ENCODE data around the gene SERPINA9. TPM values are rescaled to one million over a fixed set of nuclear protein-coding genes. Genes with fewer than 3 reads are reported as not detected.
"Not testable (repeated sequence)": the region's sequence is repeated elsewhere in the genome, so short reads cannot be mapped to it uniquely, and the experiment has no call there.

SERPINA9 gene, protein sequence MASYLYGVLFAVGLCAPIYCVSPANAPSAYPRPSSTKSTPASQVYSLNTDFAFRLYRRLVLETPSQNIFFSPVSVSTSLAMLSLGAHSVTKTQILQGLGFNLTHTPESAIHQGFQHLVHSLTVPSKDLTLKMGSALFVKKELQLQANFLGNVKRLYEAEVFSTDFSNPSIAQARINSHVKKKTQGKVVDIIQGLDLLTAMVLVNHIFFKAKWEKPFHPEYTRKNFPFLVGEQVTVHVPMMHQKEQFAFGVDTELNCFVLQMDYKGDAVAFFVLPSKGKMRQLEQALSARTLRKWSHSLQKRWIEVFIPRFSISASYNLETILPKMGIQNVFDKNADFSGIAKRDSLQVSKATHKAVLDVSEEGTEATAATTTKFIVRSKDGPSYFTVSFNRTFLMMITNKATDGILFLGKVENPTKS
- polyA plus RNA-seq (ENCODE audit: insufficient read depth in 1 of 5, insufficient read length in 5 of 5, low replicate concordance in 1 of 5) = not detected
- long read RNA-seq, donor 1 = 0 reads
- long read RNA-seq, donor 2 = 0 reads
- long read RNA-seq, donor 3 = 0 reads
- long read RNA-seq, donor 4 = 0 reads
- long read RNA-seq, donor 5 = 0 reads
- long read RNA-seq, donor 6 = 0 reads
- long read RNA-seq, donor 7 = 0 reads
- long read RNA-seq, donor 8 = 0 reads

DNA sequence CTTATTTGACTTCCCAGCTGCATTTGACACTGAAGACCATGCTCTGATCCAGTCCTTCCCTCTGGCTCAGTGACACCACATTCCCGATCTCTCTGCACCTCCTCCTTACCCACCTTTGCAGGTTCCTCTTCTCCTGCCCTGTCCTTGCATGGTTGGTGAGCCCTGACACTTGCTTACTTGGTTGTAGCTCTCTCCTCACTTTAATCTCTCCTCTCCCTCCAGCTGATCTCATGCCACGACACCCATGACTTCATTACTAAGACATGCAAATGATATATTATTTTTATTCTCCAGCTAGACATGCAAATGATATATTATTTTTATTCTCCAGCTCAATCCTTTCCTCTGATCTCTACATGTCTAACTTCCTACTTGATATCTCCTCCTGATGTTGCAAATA lies at the start of gene SERPINA9:
Gene SERPINA9 (minus strand): TSS at position 175 of the 400 bp plus-strand sequence. CDS start 6,357 bp downstream, outside the sequence.
- no peak for DNase-seq

- no peak for DNase-seq
Measured at GRCh38 chr14:94524093-94524492, 48.1 kb upstream of the SERPINA9 start.

DNA sequence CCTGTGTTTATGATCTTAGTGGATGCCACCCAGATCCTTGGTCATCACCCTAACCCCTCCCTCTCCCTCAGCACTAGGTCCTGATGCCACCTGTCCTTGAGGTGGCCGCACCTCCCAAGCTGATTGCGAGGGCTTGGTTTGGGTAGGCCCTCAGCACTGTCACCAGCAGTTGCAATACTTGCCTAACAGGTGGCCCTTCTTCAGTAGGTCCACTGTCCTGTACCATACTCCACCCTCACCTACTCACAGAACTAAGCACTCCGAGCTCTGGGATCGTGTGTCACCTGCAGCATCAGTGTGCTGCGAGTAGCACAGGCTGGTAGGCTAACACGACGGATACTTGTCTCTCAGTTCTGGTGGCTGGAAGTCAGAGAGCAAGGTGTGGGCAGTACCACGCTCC lies 47.3 kb upstream of the SERPINA9 start:
- no peak for DNase-seq

- no peak for DNase-seq
Measured at GRCh38 chr14:94522115-94522724, 46.2 kb upstream of the SERPINA9 start.

GRCh38 chr14:94521375-94522114 lies 45.5 kb upstream of the SERPINA9 start:
- DNase-seq = no peak

DNA sequence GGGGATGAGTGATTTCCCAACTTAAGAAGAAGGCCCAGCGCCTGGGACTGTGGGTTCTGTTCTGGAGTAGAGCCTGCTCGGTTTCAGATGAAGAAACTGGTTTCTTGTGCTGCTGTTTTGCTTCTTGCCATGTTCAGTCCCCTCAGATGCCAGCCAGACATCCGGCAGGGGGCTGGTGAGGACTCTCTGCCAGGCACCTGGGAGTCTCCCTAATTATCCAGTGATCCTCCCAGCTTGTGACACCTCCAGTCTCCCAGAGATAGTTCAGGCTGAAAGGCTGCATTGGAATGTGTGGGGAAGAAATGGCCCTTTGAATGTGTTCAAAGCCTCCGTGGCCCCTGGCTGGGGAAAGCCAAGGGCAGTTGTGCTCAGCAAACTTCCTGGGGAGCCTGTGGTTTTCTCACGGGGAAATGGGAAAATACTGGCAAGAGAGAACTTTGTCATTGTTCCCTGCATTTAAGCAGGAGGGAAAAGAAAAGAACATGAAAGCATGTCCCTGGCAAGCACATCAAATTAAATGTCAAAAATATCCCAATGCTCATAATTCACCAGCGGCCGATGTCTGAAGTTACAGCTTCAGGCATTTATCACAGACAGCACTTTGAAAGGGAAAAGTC lies 41.8 kb upstream of the SERPINA9 start:
- DNase-seq = no peak

DNA sequence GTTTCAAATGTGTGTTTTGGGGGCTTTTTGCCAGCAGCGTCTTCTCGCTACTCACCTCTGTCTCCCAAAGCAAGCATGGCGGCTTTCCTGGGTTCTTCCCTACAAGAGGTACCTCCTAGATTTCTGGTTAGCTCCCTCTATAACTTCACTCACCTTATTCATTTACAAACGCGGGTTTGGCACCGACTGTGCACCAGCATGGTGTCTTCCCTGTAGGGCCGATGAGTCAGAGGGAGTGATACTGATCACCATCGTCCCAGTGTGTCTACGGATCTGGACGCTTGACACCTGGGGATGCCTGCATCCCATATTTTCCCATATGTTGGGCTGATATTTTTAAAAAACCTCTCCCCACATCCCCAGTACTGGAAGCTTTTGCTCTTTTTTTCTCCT lies 41.2 kb upstream of the SERPINA9 start:
- no peak for DNase-seq

GRCh38 chr14:94515856-94516255 lies 39.9 kb upstream of the SERPINA9 start:
- no peak for DNase-seq

DNA sequence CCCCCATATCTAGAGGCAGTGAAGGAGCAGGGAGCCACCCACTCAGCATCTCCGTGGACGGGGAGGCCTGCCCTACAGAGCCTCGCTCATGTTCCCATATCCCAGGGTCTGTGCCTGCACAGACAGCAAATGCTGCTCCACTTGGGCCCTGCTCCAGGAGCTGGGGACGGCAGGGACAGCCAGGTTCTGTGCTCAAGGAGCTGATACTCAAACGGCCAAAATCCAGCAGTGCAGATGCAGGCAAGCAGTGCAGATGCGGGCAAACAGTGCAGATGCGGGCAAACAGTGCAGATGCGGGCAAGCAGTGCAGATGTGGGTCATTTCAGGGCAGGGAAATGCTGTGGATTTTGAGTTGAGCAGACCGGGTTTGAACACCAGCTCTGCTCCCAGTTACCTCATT lies 39.4 kb upstream of the SERPINA9 start:
- DNase-seq = no peak

DNA sequence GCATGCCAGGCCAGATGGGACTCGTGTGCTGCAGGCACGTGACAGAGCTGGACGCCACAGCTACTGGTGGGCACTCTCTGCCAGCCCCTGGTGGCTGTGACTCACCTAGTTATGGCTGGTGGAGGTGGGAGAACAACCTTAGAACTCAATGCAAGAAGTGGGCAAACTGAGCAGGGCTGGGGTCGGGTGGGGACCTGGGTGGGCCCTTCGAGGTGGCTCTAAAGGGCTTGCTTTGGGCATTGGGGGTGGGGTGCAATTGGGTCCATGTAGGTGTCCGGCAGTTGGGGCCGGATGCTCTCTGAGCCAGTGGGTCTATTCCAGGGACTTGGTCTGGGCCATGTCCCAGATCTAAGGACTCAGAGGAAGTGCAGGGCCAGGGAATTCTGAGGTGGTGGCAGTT lies 38.4 kb upstream of the SERPINA9 start:
- no peak for DNase-seq

- DNase-seq = not testable (repeated sequence)
Measured at GRCh38 chr14:94510481-94510880, 34.5 kb upstream of the SERPINA9 start.

DNA sequence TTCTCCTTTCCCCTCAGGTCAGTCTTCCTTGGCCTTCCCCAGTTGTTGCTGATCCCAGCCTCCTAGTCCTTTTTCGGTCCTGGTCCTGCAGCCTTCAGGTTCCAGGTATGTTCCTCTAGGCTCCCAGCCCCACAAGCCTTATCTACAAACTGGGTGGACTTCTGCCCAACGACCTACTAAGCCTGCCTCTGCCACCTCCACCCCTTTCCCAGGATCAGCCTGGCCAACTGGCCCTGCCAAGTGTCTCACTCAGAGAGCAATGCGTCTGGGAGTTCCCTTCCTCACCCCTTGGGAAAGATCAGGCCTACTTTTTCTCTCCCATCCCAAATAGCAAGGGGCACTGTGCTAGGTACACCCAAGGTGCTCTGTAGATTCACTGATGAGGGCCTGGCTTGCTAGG lies 33.4 kb upstream of the SERPINA9 start, which contains the start of gene SERPINA12:
Gene SERPINA12 (minus strand): TSS at position 114 of the 400 bp plus-strand sequence. CDS start 11,072 bp downstream, outside the sequence.
- no peak for DNase-seq

DNA sequence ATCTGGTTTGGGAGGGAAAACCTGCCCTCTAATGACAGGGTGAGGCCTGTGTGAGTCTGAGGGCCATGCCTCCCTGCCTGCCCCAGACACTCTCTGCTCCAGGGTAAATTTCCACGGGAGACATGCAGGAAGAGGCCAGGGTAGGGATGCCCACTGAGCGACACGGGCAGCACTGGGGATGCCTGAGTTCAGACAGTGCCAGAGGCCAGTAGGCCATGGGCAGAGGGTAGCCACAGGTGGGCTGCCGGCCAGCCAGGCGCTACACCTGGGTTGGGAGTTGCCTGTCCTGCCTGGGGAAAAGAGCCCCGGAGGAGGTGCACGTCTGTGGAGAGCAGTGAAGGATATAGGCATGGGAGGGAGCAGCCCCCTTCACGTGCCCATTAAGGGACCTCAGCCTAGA lies 29.6 kb upstream of the SERPINA9 start:
- no peak for DNase-seq

DNA sequence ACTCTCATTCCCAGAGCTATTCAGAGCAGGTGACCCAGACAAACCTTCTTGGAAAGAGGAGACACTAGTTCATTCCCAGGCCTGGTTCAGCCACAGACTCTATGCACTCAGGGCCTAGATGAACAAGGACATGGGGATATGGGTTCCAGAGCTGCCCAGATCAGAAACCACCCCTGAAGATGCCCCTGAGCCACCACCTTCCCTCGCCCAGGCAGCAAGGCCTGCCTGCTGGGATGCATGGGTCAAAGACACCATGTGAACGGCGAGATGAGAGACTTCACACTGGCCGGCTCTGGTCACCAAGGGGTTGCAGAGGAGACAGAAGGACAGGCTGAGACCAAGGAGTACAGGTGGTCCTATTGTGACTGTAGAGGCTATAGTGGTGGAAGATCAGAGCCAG lies 29.2 kb upstream of the SERPINA9 start:
- no peak for DNase-seq

DNA sequence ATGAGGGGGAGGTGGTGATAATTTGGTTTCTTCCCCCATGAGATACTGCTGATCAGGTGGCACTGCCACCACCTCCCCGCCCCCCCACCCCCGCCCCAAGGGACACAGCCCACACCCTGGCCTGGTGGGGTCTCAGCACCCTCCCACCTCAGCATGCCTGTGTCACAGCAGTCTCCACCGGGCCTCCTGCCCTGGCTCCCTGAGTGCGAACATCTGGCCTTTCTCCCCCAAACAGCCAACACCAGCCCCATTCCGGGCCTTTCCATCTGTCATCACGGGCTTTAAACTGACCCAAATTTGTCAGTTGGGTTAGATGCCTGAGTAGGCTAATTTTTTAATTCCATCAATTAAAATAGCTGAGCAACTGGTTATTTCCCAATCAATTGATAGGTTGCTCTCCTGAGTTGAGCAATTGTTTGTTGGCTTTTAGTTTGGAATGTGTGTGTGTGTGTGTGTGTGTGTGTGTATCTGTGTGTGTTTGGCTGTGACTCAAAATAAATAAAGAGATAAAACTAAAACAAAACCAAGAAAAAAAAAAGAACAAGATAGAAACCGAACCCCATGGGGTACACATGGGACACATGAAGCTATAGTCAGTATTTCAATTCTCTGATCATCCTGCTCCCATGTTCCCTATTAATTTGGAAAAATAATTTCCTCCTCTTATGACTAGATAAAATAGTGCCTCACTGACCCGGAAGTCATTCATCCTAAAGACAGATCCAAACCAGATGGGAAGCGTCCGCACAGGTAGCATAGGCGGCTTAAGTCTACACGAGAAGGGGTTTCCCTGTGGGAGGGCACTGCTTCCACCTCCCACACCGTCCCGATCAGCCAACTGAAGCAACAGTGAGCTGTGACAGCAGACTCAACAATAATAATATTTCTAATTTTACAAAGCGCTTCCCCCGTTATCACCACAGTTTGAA lies 25.9 kb upstream of the SERPINA9 start:
- peak; percentile 15 to 32 for DNase-seq

- no peak for DNase-seq
Measured at GRCh38 chr14:94500264-94500663, 24.3 kb upstream of the SERPINA9 start.

- DNase-seq = no peak
Measured at GRCh38 chr14:94499673-94500072, 23.7 kb upstream of the SERPINA9 start.

DNA sequence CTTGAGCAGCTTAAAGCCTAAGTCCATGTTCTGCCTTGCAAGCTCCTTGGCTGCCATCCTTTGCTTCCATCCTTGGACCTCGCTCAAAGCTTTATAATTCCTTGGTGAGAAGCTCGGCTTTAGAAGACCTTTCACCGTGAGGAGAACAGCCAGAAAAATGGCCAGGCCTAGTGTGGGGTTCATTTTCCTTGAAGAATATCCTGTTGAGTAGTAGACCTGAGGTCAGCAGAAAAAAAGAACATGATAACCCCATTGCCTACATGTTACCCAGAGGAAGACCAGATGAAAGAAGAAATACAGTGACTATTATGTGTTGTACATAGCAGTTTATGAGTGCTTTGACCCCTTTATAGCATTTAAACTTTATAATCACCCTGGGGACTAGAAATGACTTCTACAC lies 22.2 kb upstream of the SERPINA9 start:
- no peak for DNase-seq

DNA sequence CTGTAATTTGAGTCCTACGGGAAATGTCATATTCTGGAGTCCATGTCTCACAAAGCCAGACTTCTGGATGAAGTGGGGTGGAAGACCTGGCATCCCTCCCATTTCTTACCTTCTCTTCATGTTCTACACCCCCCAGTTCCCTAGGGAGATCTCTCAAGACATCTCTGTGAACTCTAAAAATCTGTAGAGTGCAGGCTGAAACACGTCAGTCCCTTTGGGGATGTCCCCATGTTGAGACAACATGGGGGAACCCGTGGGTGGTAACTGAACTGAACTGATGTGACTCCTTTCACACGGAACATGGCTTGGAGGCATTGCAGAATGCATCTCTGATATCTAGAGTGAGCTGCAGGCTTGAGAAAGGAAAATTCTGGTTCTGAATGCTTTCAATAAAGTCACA lies 18.1 kb upstream of the SERPINA9 start:
- no peak for DNase-seq

GRCh38 chr14:94491511-94491910 lies 15.5 kb upstream of the SERPINA9 start:
- no peak for DNase-seq
